GM19035 (cell line): ENCODE results near the gene CETN1.

ENCODE experiments used
- ATAC-seq: cut with Tn5 transposase; IDR thresholded peaks from one replicate; pipeline ENCODE4 v1.9.1; 2021; ENCODE audit not compliant: unreplicated experiment

CETN1 gene

GRCh38 chr18:580154-580553 lies at the start of gene CETN1:
Gene CETN1, plus strand, starts transcription at chr18:580380. Its CDS starts 29 bp downstream, at chr18:580409.
- ATAC-seq, result no peak

- ATAC-seq, result no peak
Observed at GRCh38 chr18:532018-532417, 48.2 kb upstream of the CETN1 start.

DNA sequence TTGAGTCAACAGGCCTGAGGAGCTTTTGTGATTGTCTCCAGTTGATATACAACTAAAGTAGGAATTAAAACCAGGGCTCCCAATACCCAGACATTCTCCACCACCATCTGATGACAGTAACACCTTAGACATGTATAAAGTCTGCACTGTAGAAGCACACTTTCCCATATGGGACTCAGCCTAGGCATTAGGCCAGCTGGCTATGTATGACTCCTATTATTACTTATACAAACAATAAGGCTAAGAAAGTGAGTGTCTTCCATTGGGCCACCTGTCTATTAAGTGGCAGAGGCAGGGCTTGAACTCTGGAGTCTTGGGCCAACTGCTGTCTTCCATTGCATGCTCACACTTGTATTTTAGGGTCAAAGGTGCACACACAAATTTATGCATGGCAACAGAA lies 47.5 kb upstream of the CETN1 start:
- no peak for ATAC-seq

GRCh38 chr18:533995-534601 lies 46.1 kb upstream of the CETN1 start:
- no peak for ATAC-seq

- no peak for ATAC-seq
Observed at GRCh38 chr18:543447-544078, 36.6 kb upstream of the CETN1 start.

GRCh38 chr18:549967-550366 lies 30.2 kb upstream of the CETN1 start:
- ATAC-seq, result no peak

DNA sequence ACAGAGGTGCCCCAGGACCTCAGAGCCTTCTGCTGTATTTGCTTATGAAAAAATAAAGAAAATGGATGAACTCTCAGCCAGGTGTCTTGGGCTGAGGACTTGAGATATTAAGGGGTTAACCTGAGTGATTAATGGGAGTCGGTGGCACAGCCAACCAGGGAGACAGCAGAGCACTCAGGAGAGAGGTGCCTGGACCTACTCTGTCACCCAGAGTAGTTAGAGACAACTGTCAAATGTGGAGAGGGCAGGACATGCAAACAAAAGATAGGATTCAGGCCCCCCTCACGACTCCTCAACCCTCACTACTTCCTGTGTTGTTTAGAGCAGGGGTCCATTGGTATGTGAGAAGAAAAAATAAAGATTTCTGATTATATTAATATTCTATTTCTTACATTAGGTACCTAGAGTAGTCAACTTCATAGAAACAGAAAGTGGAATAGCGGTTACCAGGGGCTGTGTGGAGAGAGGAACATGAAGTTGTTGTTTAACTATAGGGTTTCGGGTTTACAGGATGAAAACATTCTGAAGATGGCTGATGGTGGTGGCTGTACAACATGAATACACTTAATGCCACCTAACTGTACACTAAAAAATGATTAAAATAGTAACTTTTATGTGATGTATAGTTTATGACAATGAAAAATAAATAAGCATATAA lies 28.6 kb upstream of the CETN1 start:
- ATAC-seq, result no peak

GRCh38 chr18:555705-556457 lies 24.3 kb upstream of the CETN1 start:
- ATAC-seq, result no peak

GRCh38 chr18:564708-565561 lies 15.2 kb upstream of the CETN1 start:
- no peak for ATAC-seq

DNA sequence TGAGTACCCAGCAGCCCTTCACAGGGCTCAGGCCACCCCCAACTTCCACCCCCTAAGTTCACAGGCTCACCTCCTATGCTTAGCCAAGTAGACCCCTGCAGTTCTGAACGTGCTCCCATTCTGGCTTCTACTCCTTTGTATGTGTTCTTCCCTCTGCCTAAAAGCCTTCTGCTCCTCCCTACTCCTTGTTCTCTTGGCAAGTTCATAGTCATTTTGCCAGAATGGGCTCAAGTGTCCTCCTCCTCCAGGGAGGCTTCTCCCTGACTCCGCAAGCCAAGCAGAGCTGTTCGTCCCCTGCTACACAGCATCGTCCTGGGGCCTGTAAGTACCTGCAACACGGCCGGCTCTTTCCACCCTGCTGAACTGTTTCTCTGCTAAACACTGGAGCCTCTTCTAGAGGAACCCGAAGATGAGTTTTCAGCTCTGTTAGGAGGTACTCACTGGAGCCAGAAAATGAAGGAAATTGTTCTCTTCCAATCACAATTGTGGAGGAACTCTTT lies 14.6 kb upstream of the CETN1 start:
- no peak for ATAC-seq

- ATAC-seq, result no peak
Observed at GRCh38 chr18:567122-567521, 13.1 kb upstream of the CETN1 start.

GRCh38 chr18:568731-569130 lies 11.4 kb upstream of the CETN1 start:
- no peak for ATAC-seq

DNA sequence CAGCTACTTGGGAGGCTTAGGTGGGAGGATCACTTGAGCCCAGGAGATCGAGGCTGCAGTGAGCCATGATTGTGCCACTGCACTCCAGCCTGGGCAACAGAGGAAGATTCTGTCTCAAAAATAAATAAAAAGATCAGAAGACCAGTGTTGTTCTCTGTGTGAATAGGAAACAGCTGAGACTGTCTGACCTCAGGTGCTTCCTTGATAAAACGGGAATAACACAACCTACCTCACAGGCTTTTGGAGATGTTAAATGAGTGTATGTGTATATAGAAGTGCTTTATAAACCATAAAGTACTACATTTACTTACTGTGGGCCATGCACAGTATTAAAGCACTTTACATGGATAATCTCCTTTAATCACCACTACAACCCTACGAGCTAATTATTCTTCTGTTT lies 9.9 kb upstream of the CETN1 start:
- ATAC-seq, result no peak

DNA sequence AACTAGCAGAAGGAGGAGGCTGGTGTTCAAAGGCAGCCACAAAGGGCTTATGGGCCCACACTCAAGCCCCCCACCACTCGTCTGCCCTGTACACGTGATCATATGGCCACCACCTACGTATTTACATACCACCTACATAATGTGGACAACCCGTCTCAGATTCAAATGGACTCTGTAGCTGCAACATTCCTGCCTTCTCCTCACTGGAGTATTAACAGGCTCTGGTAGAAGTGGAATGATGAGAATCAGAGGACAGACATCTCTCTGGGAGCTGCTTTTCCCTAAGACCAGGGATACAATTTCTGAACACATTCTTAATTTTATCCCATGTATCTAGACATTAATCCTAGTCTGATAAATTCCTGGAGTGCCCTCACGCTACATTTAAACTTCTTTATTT lies 9.5 kb upstream of the CETN1 start:
- no peak for ATAC-seq

DNA sequence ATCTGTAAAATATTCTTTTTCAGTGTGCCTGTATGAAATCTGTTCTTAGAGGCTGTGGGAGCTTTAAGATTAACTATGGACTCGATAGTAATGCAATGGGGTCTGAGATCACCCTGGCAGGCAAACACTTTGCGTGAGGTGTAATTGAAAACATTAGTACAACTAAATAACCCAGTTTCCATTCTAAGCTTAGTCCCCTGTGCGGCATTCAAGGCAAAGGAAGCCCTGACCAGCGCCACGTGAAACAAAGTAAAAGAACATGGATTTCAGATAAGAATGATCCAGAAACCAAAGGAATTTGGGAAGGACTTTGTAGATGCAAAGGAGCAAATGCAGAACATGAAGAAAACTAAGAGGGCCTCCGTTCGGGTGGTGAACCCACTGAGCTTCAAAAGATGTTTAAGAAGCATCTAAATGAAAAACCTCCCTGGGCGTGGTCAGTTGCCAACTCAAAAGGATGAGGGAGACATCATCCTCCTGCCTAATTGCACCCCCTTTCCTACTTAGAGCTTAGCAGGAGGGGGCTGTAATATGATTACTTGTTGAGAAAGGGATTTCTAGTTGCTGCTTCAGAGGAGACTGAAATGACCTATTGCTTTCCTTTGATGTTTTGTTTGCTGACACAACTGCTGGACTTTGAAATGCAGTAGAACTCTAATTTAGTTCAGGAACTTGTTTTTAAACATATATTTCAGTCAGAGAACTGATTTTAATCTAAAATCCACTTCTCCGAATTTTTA lies 7.9 kb upstream of the CETN1 start:
- ATAC-seq, result no peak

DNA sequence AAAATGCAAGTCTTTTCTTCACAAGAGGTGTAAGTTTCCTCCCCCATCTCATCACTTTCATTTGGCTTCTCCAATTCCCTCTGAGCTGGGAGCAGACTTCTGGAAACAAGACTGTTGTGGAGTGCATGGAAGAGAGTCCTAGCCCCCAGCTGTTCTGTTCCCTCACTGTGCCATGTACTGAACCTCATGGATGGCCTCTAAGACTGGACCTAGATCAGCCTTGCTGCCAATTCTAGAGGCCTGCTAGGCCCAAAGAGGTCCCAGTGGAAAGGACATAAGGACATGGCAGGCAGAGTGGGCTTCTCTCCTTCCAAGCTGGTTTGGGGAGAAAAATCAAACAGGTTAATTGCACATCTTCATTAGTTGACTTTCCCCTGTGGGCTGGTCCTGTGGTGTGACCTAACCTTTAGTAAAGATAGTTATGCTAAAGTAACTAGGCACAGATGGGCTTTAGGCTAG lies 7.3 kb upstream of the CETN1 start:
- no peak for ATAC-seq

DNA sequence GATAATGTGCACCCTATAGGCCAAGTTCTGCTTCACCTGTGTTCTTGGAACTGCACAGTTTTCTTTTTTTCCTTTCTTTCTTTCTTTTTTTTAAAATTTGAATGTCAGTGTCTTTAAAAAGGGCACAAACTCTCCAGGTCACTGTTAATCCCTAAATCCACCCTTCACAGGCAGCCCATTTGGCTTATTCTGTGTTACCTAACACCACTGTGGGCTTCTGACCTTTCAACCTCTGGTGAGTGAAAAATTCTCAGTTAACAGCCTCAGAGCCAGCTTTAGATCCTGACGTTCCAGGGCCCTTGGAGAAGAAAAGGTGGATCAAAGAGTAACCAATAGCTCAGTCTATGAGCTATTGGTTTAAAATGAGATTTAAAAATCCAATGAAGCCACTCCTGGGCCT lies 6.8 kb upstream of the CETN1 start:
- no peak for ATAC-seq

- no peak for ATAC-seq
Observed at GRCh38 chr18:574149-574860, 5.9 kb upstream of the CETN1 start.
